CD4-positive, CD25-positive, alpha-beta regulatory T cell (primary cell): ENCODE data around the gene CTAG2. TPM values are rescaled to one million over a fixed set of nuclear protein-coding genes. Genes with fewer than 3 reads are reported as not detected.

Experiments
- ATAC-seq, 2 donors: fragments of 150-1000 bp; cut with Tn5 transposase; one replicate each; pipeline ENCODE4 v1.10.0; 2021; ENCODE audit warnings: low read depth in 2 of 2, moderate number of reproducible peaks in 2 of 2, moderate library complexity in 1 of 2
- DNase-seq, 3 donors: peaks; one replicate each; pipeline versions ENCODE4 v3.0.0 to v3.0.0-alpha.2; 2012 to 2022; ENCODE audit warnings: mixed read lengths in 1 of 3
- H3K27ac ChIP-seq: one replicate; pipeline ENCODE4 v1.7.0; 2013; ENCODE audit warnings: mild to moderate bottlenecking, low read length; ENCODE audit not compliant: insufficient read depth, poor library complexity, severe bottlenecking
- H3K27me3 ChIP-seq: one replicate; pipeline ENCODE4 v1.7.0; 2013; ENCODE audit warnings: low read length; ENCODE audit not compliant: control insufficient read depth, insufficient read depth
- H3K36me3 ChIP-seq: one replicate; pipeline ENCODE4 v1.7.0; 2013; ENCODE audit warnings: mild to moderate bottlenecking, low read length, moderate library complexity; ENCODE audit not compliant: control insufficient read depth, insufficient read depth
- H3K4me1 ChIP-seq: 2 replicates; pipeline ENCODE4 v1.7.0; 2013; ENCODE audit warnings: mild to moderate bottlenecking, low read length; ENCODE audit not compliant: insufficient read depth, control insufficient read depth, poor library complexity, severe bottlenecking
- H3K4me3 ChIP-seq: one replicate; pipeline ENCODE4 v1.7.0; 2013; ENCODE audit warnings: low read depth, mild to moderate bottlenecking, low read length, moderate library complexity
- H3K9me3 ChIP-seq, 2 experiments: 1 replicate in 1 of 2; 2 replicates in 1 of 2; pipeline ENCODE4 v1.7.0; 2013; ENCODE audit warnings: low read length in 2 of 2, mild to moderate bottlenecking in 1 of 2, moderate library complexity in 1 of 2; ENCODE audit not compliant: control insufficient read depth in 2 of 2
- H3K27ac Mint-ChIP-seq, 3 donors: one replicate each; pipeline ENCODE4 v1.8.0; 2020 to 2022; ENCODE audit warnings: mild to moderate bottlenecking in 3 of 3, mixed read lengths in 3 of 3, moderate library complexity in 2 of 3
- H3K27me3 Mint-ChIP-seq: one replicate; pipeline ENCODE4 v1.8.0; 2022; ENCODE audit warnings: mild to moderate bottlenecking, mixed read lengths
- H3K36me3 Mint-ChIP-seq: one replicate; pipeline ENCODE4 v1.8.0; 2020; ENCODE audit warnings: mixed read lengths
- H3K4me1 Mint-ChIP-seq, 4 donors: one replicate each; pipeline ENCODE4 v1.8.0; 2020 to 2022; ENCODE audit warnings: mixed read lengths in 4 of 4, mild to moderate bottlenecking in 1 of 4
- H3K4me3 Mint-ChIP-seq, 4 donors: one replicate each; pipeline ENCODE4 v1.8.0; 2020 to 2022; ENCODE audit warnings: mild to moderate bottlenecking in 4 of 4, mixed read lengths in 4 of 4, moderate library complexity in 3 of 4
- H3K9me3 Mint-ChIP-seq, 7 donors: one replicate each; pipeline ENCODE4 v1.8.0; 2020 to 2022; ENCODE audit warnings: mixed read lengths in 7 of 7, mild to moderate bottlenecking in 3 of 7, moderate library complexity in 2 of 7
- polyA plus RNA-seq, 4 donors: library from polyadenylated mRNA; unstranded; fragments of 300-500 nt; fragmentation: Illumina TruSeq; gene quantifications; one replicate each; pipeline ENCODE4 v1.2.3, GENCODE V29; 2021
- total RNA-seq: library from RNA; stranded (reverse); gene quantifications from one replicate; pipeline ENCODE4 v1.2.3, GENCODE V29; 2022

CTAG2 gene
- total and polyA plus RNA-seq, 5 donors from 2014 or later, result not detected

GRCh38 chrX:154654925-154655324 is 1.5 kb upstream of the CTAG2 start:
- Mint-ChIP-seq H3K4me1 (no peaks in the 10 kb centered on the region), H3K27ac (no peak overlapping the region)

DNA sequence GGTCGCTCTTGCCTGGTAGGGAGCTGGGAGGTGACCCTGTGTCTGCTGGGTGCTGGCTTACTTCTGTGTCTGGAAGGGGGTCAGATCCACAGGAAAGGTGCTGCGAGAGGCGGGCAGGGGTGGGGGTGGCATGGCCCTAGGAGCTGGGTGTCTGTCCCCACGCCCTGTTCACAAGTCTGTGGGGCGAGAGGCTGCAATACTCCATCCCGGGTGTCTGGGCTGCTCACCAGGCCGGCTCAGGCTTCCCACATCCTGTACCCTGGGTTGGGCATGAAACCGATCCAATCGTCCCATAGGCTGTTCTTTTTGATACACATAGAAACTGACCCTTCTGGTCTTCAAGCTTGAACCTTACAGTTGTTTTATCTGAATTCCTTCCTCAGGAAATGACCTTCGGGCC is 993 bp upstream of the CTAG2 start:
- no peaks in the 10 kb centered on the region for H3K4me1 Mint-ChIP-seq
- no peak for ATAC-seq
- Histone ChIP-seq H3K27me3 (no peaks in the 10 kb centered on the region), H3K4me1 (no peaks in the 10 kb centered on the region), H3K36me3 (no peaks in the 10 kb centered on the region), H3K27ac (no peak overlapping the region), H3K9me3 (no peaks in the 10 kb centered on the region), H3K4me3 (no peak overlapping the region)
- peaks cover 0 to 2% (median 0%) of the 10 kb centered on the region in 7 donors for H3K9me3 Mint-ChIP-seq
- DNase-seq, result no peak
- no peak overlapping the region for H3K27ac Mint-ChIP-seq
- H3K4me3 Mint-ChIP-seq, result no peak overlapping the region
- H3K27me3 Mint-ChIP-seq, result peaks cover 4% of the 10 kb centered on the region
- H3K36me3 Mint-ChIP-seq, result no peaks in the 10 kb centered on the region

More at GRCh38 chrX:154654925-154655324, 1.5 kb upstream of the CTAG2 start:
- ATAC-seq (no peak), DNase-seq (no peak)
- Histone ChIP-seq H3K9me3 (no peaks in the 10 kb centered on the region), H3K4me1 (no peaks in the 10 kb centered on the region), H3K4me3 (no peak overlapping the region), H3K27ac (no peak overlapping the region), H3K27me3 (no peaks in the 10 kb centered on the region), H3K36me3 (no peaks in the 10 kb centered on the region)
- H3K36me3 Mint-ChIP-seq, result no peaks in the 10 kb centered on the region
- H3K9me3 Mint-ChIP-seq, result peaks cover 0 to 2% (median 0%) of the 10 kb centered on the region in 7 donors
- H3K4me3 Mint-ChIP-seq, result no peak overlapping the region
- H3K27me3 Mint-ChIP-seq, result peaks cover 4% of the 10 kb centered on the region

DNA sequence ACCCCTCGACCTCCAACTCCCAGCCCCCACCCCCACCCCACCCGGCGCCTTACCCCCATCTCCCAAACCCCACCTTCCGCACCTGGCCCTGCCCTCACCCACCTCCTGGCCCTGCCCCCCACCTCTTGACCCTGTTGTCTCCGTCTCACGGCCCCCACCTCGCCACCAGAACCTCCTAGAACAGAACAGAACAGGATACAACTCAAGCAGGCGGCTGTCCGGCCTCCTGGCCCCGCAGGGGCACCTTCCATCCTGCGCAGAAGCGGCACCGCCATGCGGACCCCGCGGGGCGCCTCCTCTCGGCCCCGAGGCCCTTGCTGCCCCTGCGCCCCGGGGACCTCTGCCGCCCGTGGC is 354 bp downstream of the CTAG2 start:
- Histone ChIP-seq H3K27me3 (no peaks in the 10 kb centered on the region), H3K4me1 (no peaks in the 10 kb centered on the region), H3K4me3 (no peak overlapping the region), H3K27ac (no peak overlapping the region), H3K36me3 (no peaks in the 10 kb centered on the region), H3K9me3 (no peaks in the 10 kb centered on the region)
- Mint-ChIP-seq H3K36me3 (no peaks in the 10 kb centered on the region), H3K4me3 (no peak overlapping the region), H3K9me3 (peaks cover 0 to 2% (median 0%) of the 10 kb centered on the region in 7 donors), H3K27ac (no peak overlapping the region), H3K4me1 (no peaks in the 10 kb centered on the region), H3K27me3 (peaks cover 4% of the 10 kb centered on the region)
- no peak for ATAC-seq
- DNase-seq, result no peak

DNA sequence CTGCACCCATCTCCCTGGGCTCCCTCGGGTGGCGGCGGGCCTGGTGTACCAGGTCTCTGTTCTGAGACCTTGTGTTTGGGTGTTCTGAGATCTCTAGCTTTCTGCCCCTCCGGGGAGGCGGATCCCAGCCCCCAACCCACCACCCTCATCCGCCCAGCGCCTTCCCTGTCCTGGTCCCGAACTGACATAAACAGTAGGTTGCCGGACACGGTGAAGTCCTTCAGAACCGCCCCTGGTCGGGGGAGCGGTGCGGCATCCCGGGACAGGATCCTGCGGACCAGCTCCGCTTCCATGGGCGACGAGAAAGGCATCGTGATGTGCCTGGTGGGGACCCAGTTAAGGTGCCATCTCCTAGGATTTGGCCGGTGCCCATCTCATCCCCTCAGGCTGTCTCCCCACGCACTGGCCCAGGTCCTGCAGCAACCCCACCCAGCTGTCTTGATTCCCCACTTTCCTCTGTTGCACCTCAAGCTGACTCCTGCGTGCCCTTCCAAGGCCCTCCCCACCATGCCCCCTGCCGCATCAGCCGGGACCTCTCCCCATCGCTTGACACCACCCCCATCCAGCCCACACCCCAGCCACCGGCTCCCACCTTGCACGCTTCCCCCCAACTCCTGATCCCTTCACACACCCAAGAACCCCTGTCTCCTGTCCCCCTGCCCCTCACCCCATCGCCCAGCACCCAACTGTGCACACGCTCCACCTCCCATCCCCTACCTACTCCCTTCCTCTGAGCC is 900 bp downstream of the CTAG2 start:
- Mint-ChIP-seq H3K4me3 (no peak overlapping the region), H3K36me3 (no peaks in the 10 kb centered on the region), H3K27me3 (peaks cover 4% of the 10 kb centered on the region), H3K27ac (no peak overlapping the region), H3K4me1 (no peaks in the 10 kb centered on the region), H3K9me3 (peaks cover 0 to 2% (median 0%) of the 10 kb centered on the region in 7 donors)
- Histone ChIP-seq H3K36me3 (no peaks in the 10 kb centered on the region), H3K27ac (no peak overlapping the region), H3K27me3 (no peaks in the 10 kb centered on the region), H3K9me3 (no peaks in the 10 kb centered on the region), H3K4me3 (no peak overlapping the region), H3K4me1 (no peaks in the 10 kb centered on the region)
- DNase-seq, result no peak
- ATAC-seq, result no peak

GRCh38 chrX:154650221-154650510 is 3.2 kb downstream of the CTAG2 start:
- Histone ChIP-seq H3K27ac (no peak overlapping the region), H3K4me3 (no peak overlapping the region), H3K9me3 (no peaks in the 10 kb centered on the region), H3K36me3 (no peaks in the 10 kb centered on the region), H3K4me1 (no peaks in the 10 kb centered on the region), H3K27me3 (no peaks in the 10 kb centered on the region)
- DNase-seq (no peak), ATAC-seq (no peak)
- H3K4me1 Mint-ChIP-seq, result no peaks in the 10 kb centered on the region
- no peaks in the 10 kb centered on the region for H3K36me3 Mint-ChIP-seq
- H3K9me3 Mint-ChIP-seq, result peaks cover 0 to 2% (median 0%) of the 10 kb centered on the region in 7 donors
- H3K27ac Mint-ChIP-seq, result no peak overlapping the region
- H3K4me3 Mint-ChIP-seq, result no peak overlapping the region
- peaks cover 4% of the 10 kb centered on the region for H3K27me3 Mint-ChIP-seq

DNA sequence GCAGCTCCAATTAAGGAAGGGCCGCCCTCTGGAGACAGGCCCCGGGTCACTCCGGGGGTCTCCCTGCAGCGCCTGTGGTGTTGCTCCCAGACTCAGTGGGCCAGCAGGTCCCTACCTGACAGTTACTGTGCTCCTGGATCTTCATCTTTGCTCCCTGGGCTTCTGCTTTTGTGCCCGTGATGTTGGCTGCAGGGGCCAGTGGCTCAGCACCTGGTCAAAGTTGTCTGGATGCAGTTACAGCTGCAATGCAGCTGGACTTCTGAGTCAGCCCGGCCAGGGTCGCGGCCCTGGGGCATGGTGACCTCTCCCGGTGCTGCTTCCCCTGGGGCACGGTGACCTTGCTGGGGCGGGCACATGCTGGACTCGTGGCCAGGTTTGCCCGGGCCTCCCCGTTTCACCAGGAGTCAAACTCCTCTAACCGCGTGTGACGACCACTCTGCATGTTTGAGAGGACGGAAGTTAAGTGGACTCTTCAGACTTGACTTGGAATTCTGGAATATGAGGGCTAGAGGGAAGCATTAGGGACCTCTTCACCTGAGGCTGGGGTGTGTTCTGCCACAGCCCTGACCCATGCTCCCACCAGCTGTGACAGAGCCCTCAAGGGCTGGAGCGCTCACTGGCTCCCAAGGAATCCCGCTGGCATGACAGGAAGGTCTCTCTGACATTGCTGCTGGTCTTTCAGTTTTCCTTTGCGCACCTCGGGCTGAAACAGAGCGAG is 3.7 kb downstream of the CTAG2 start:
- no peaks in the 10 kb centered on the region for H3K36me3 ChIP-seq
- no peak for ATAC-seq
- Mint-ChIP-seq H3K36me3 (no peaks in the 10 kb centered on the region), H3K4me3 (no peak overlapping the region), H3K9me3 (peaks cover 0 to 2% (median 0%) of the 10 kb centered on the region in 7 donors), H3K4me1 (no peaks in the 10 kb centered on the region), H3K27ac (no peak overlapping the region), H3K27me3 (no peaks in the 10 kb centered on the region)
- H3K27me3 ChIP-seq, result no peaks in the 10 kb centered on the region
- H3K4me3 ChIP-seq, result no peak overlapping the region
- H3K27ac ChIP-seq, result no peak overlapping the region
- H3K9me3 ChIP-seq, result no peaks in the 10 kb centered on the region
- H3K4me1 ChIP-seq, result no peaks in the 10 kb centered on the region
- no peak for DNase-seq

- Histone ChIP-seq H3K9me3 (no peaks in the 10 kb centered on the region), H3K36me3 (no peaks in the 10 kb centered on the region), H3K27ac (no peak overlapping the region), H3K4me1 (no peaks in the 10 kb centered on the region), H3K27me3 (no peaks in the 10 kb centered on the region), H3K4me3 (no peak overlapping the region)
- no peak overlapping the region for H3K27ac Mint-ChIP-seq
- H3K36me3 Mint-ChIP-seq, result no peaks in the 10 kb centered on the region
- DNase-seq, result no peak
- no peaks in the 10 kb centered on the region for H3K4me1 Mint-ChIP-seq
- H3K27me3 Mint-ChIP-seq, result no peaks in the 10 kb centered on the region
- ATAC-seq, result no peak
- peaks cover 0 to 2% (median 0%) of the 10 kb centered on the region in 7 donors for H3K9me3 Mint-ChIP-seq
- H3K4me3 Mint-ChIP-seq, result no peak overlapping the region
Observed at GRCh38 chrX:154648931-154649330, 4.4 kb downstream of the CTAG2 start.
